ENCODE measurements around the gene PLEKHA4. TPM values are rescaled to one million over a fixed set of nuclear protein-coding genes. Genes with fewer than 3 reads are reported as not detected.

The PLEKHA4 gene
- total and polyA plus RNA-seq, 9 of the 15 experiments (the other 6 are each of a cell fraction or from before 2014, with no cell fraction given), result 0.07 to 30.8 (median 11.4) TPM

GRCh38 chr19:48873476-48874302 is 5.3 kb upstream of the PLEKHA4 start (continued):
- TF ChIP-seq ZNF518B (CRISPR knock-in tag; IDR thresholded peaks at IDR 0.05) (no peak), JUNB (CRISPR knock-in tag; conservative IDR thresholded peaks at IDR 0.05) (no peak), MAFK (IDR thresholded peaks at IDR 0.05; ENCODE audit: low read length) (no peak), THRAP3 (IDR thresholded peaks at IDR 0.05; ENCODE audit: borderline replicate concordance) (0 out of 2 replicates have a peak, but pooled peaks have one; percentile 65), SMAD4 (CRISPR knock-in tag; conservative IDR thresholded peaks at IDR 0.05) (peak; percentile 98), HMGXB4 (CRISPR knock-in tag; IDR thresholded peaks at IDR 0.05) (0 out of 2 replicates have a peak, but pooled peaks have one; percentile 49), CREBBP (IDR thresholded peaks at IDR 0.05; ENCODE audit: low read depth, low read length) (no peak), ZFP36 (IDR thresholded peaks at IDR 0.05; ENCODE audit: low read depth, low read length, partially characterized antibody) (peak; percentile 6), ZNF589 (CRISPR knock-in tag; IDR thresholded peaks at IDR 0.05; ENCODE audit: low read depth) (peak; percentile 96), DPF2 (IDR thresholded peaks at IDR 0.05) (peak; percentile 99), THAP7 (CRISPR knock-in tag; IDR thresholded peaks at IDR 0.05) (no peak), HBP1 (CRISPR knock-in tag; IDR thresholded peaks at IDR 0.05) (peak; percentile 71; the same call in 1 of the 2 replicates), ZNF785 (CRISPR knock-in tag; IDR thresholded peaks at IDR 0.05) (no peak), TARDBP (IDR thresholded peaks at IDR 0.05) (peak; percentile 94), DACH1 (IDR thresholded peaks at IDR 0.05; ENCODE audit: partially characterized antibody) (peak; percentile 39), PHF21A (IDR thresholded peaks at IDR 0.05; ENCODE audit: borderline replicate concordance, low read depth) (peak; percentile 72; the same call in 1 of the 2 replicates), TRIM28 (IDR thresholded peaks at IDR 0.05) (no peak), MAFG (tag; conservative IDR thresholded peaks at IDR 0.05) (no peak), ZBTB17 (CRISPR knock-in tag; IDR thresholded peaks at IDR 0.05) (no peak), NEUROD1 (IDR thresholded peaks at IDR 0.05; ENCODE audit: borderline replicate concordance, low read depth, low read length, partially characterized antibody) (peak; percentile 88), RUNX1 (IDR thresholded peaks at IDR 0.05; ENCODE audit: low read depth) (peak; percentile 94), ZNF133 (CRISPR knock-in tag; IDR thresholded peaks at IDR 0.05) (no peak), MECOM (CRISPR knock-in tag; IDR thresholded peaks at IDR 0.05) (peak; percentile 70; the same call in 1 of the 2 replicates)
